ENCODE results near the gene ANKZF1.
A peak's percentile ranks its signal among the peaks of the same experiment; 100 is the strongest.

Gene ANKZF1

DNA sequence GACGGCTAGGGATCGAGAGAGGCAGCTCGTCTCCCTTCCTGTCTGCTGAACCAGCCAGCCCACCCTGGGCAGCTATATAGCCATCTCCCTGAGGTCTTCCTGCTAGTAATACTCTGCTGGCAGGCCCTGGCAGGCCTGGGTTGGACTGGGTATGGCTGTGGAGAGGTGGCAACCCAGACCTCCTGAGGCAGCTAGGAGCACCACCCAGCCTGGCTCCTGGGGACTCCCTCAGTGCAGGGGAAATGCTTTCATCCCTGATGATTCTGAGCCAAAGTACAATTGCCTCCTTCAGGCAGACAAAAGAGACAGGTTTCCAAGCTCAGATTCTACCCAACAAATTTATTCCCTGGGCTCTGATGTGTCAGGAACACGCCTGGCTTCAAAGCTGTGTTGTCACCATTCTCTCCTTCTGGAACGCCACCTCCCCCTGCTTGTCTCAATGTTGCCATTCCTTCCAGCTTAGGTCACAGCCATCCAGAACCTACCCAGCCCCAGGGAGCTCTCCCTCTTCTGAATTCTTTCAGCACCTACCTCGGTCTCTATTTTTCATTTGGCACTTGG is 44.8 kb downstream of the ANKZF1 start:
- Histone ChIP-seq H3K9ac (ENCODE audit: low read length) (no peak overlapping the region), H3K36me3 (ENCODE audit: control insufficient read depth, insufficient read depth, low read length) (no peaks in the 10 kb centered on the region), H3K9me3 (ENCODE audit: control insufficient read depth, low read length) (no peaks in the 10 kb centered on the region), H3K4me3 (ENCODE audit: low read length) (no peak overlapping the region), H3K4me1 (ENCODE audit: control insufficient read depth, insufficient read depth, low read length) (peaks cover 22% of the 10 kb centered on the region), H3K27me3 (ENCODE audit: control insufficient read depth, insufficient read depth, low read length) (peaks cover 4% of the 10 kb centered on the region)

DNA sequence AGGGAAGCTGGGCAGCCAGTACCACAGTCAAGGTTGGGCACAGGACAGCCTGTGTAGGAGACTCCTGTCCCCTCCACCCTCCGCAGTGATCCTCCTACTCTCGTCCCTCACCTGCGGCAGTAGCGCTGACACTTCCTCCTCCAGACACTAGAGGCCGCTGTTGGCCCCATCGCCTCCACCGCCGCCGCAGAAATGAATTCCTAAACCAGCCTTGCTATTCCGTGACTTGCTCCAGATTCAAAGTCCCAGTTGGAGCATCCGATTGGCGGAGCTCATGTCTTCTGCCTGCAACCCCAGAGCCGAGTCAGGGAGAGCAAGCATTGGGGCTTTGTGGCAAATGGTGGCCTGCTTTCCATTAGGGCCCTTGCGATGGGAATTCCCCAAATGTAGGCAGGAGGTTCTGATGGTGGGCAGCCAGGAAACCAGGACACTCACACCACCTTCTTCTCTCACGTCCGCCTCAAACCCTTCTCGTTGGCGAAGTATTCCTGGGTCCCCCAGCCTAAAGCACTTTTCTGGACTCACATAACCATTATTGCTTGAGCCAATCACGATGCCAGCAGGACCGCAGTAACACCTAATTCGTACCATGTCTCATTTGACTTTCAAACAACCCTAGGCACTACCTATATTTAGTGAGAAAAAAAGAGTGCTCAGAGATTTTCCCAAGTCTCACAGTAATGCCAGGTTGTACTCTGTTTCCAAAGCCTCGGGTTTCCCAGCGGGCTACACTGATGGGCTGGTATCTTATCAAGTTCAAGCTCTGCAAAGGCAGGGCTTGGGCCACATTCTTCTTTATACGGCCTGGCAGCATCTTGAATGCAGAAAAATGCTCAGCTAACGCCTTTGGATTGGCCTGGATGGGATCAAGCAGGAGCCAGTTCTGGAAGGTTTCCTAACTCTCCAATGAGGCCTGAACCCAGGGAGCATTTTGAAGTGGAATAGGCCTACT is 48.4 kb downstream of the ANKZF1 start:
- H3K4me3 ChIP-seq (ENCODE audit: low read length): peak overlapping the region; percentile 58
- no peaks in the 10 kb centered on the region for H3K27me3 ChIP-seq (ENCODE audit: control insufficient read depth, insufficient read depth, low read length)
- H3K36me3 ChIP-seq (ENCODE audit: control insufficient read depth, insufficient read depth, low read length): no peaks in the 10 kb centered on the region
- no peaks in the 10 kb centered on the region for H3K9me3 ChIP-seq (ENCODE audit: control insufficient read depth, low read length)
- H3K9ac ChIP-seq (ENCODE audit: low read length): peak overlapping the region; percentile 88
- peaks cover 25% of the 10 kb centered on the region for H3K4me1 ChIP-seq (ENCODE audit: control insufficient read depth, insufficient read depth, low read length)

- Histone ChIP-seq H3K9me3 (ENCODE audit: control insufficient read depth, low read length) (no peaks in the 10 kb centered on the region), H3K36me3 (ENCODE audit: control insufficient read depth, insufficient read depth, low read length) (no peaks in the 10 kb centered on the region), H3K4me3 (ENCODE audit: low read length) (peak overlapping the region; percentile 58), H3K4me1 (ENCODE audit: control insufficient read depth, insufficient read depth, low read length) (peaks cover 25% of the 10 kb centered on the region), H3K27me3 (ENCODE audit: control insufficient read depth, insufficient read depth, low read length) (no peaks in the 10 kb centered on the region), H3K9ac (ENCODE audit: low read length) (peak overlapping the region; percentile 88)
These were observed 49.1 kb downstream of the ANKZF1 start for GRCh38 chr2:219278655-219279150.

GRCh38 chr2:219279151-219279915 is 49.7 kb downstream of the ANKZF1 start, which contains the start of gene DNAJB2:
Gene DNAJB2, plus strand, starts transcription at chr2:219279366. Its CDS starts 468 bp downstream, at chr2:219279834.
- Histone ChIP-seq H3K36me3 (ENCODE audit: control insufficient read depth, insufficient read depth, low read length) (no peaks in the 10 kb centered on the region), H3K9me3 (ENCODE audit: control insufficient read depth, low read length) (no peaks in the 10 kb centered on the region), H3K4me3 (ENCODE audit: low read length) (peak within 1 kb of the TSS; percentile 71), H3K27me3 (ENCODE audit: control insufficient read depth, insufficient read depth, low read length) (no peaks in the 10 kb centered on the region), H3K9ac (ENCODE audit: low read length) (peak within 1 kb of the TSS; percentile 88), H3K4me1 (ENCODE audit: control insufficient read depth, insufficient read depth, low read length) (peaks cover 25% of the 10 kb centered on the region)

- peak overlapping the region; percentile 71 for H3K4me3 ChIP-seq (ENCODE audit: low read length)
- H3K4me1 ChIP-seq (ENCODE audit: control insufficient read depth, insufficient read depth, low read length): peaks cover 27% of the 10 kb centered on the region
- H3K9ac ChIP-seq (ENCODE audit: low read length): peak overlapping the region; percentile 88
- H3K36me3 ChIP-seq (ENCODE audit: control insufficient read depth, insufficient read depth, low read length): no peaks in the 10 kb centered on the region
- H3K27me3 ChIP-seq (ENCODE audit: control insufficient read depth, insufficient read depth, low read length): no peaks in the 10 kb centered on the region
- no peaks in the 10 kb centered on the region for H3K9me3 ChIP-seq (ENCODE audit: control insufficient read depth, low read length)
These were observed 50.4 kb downstream of the ANKZF1 start for GRCh38 chr2:219279916-219280516.

- peaks cover 28% of the 10 kb centered on the region for H3K4me1 ChIP-seq (ENCODE audit: control insufficient read depth, insufficient read depth, low read length)
- H3K9ac ChIP-seq (ENCODE audit: low read length): peak overlapping the region; percentile 88
- no peaks in the 10 kb centered on the region for H3K36me3 ChIP-seq (ENCODE audit: control insufficient read depth, insufficient read depth, low read length)
- H3K4me3 ChIP-seq (ENCODE audit: low read length): no peak overlapping the region
- no peaks in the 10 kb centered on the region for H3K9me3 ChIP-seq (ENCODE audit: control insufficient read depth, low read length)
- no peaks in the 10 kb centered on the region for H3K27me3 ChIP-seq (ENCODE audit: control insufficient read depth, insufficient read depth, low read length)
These were observed 51.0 kb downstream of the ANKZF1 start for GRCh38 chr2:219280651-219281050.

- H3K9me3 ChIP-seq (ENCODE audit: control insufficient read depth, low read length): no peaks in the 10 kb centered on the region
- no peak overlapping the region for H3K9ac ChIP-seq (ENCODE audit: low read length)
- no peaks in the 10 kb centered on the region for H3K27me3 ChIP-seq (ENCODE audit: control insufficient read depth, insufficient read depth, low read length)
- peaks cover 28% of the 10 kb centered on the region for H3K4me1 ChIP-seq (ENCODE audit: control insufficient read depth, insufficient read depth, low read length)
- H3K36me3 ChIP-seq (ENCODE audit: control insufficient read depth, insufficient read depth, low read length): no peaks in the 10 kb centered on the region
- H3K4me3 ChIP-seq (ENCODE audit: low read length): no peak overlapping the region
These were observed 52.0 kb downstream of the ANKZF1 start for GRCh38 chr2:219281588-219281987.

GRCh38 chr2:219282375-219282774 is 52.8 kb downstream of the ANKZF1 start:
- Histone ChIP-seq H3K9me3 (ENCODE audit: control insufficient read depth, low read length) (no peaks in the 10 kb centered on the region), H3K27me3 (ENCODE audit: control insufficient read depth, insufficient read depth, low read length) (no peaks in the 10 kb centered on the region), H3K36me3 (ENCODE audit: control insufficient read depth, insufficient read depth, low read length) (no peaks in the 10 kb centered on the region), H3K9ac (ENCODE audit: low read length) (no peak overlapping the region), H3K4me3 (ENCODE audit: low read length) (no peak overlapping the region), H3K4me1 (ENCODE audit: control insufficient read depth, insufficient read depth, low read length) (peaks cover 27% of the 10 kb centered on the region)

GRCh38 chr2:219282943-219283581 is 53.5 kb downstream of the ANKZF1 start:
- no peak overlapping the region for H3K4me3 ChIP-seq (ENCODE audit: low read length)
- H3K36me3 ChIP-seq (ENCODE audit: control insufficient read depth, insufficient read depth, low read length): no peaks in the 10 kb centered on the region
- H3K4me1 ChIP-seq (ENCODE audit: control insufficient read depth, insufficient read depth, low read length): peaks cover 21% of the 10 kb centered on the region
- no peaks in the 10 kb centered on the region for H3K27me3 ChIP-seq (ENCODE audit: control insufficient read depth, insufficient read depth, low read length)
- no peaks in the 10 kb centered on the region for H3K9me3 ChIP-seq (ENCODE audit: control insufficient read depth, low read length)
- no peak overlapping the region for H3K9ac ChIP-seq (ENCODE audit: low read length)

- Histone ChIP-seq H3K4me1 (ENCODE audit: control insufficient read depth, insufficient read depth, low read length) (peaks cover 16% of the 10 kb centered on the region), H3K4me3 (ENCODE audit: low read length) (no peak overlapping the region), H3K9ac (ENCODE audit: low read length) (no peak overlapping the region), H3K36me3 (ENCODE audit: control insufficient read depth, insufficient read depth, low read length) (no peaks in the 10 kb centered on the region), H3K9me3 (ENCODE audit: control insufficient read depth, low read length) (no peaks in the 10 kb centered on the region), H3K27me3 (ENCODE audit: control insufficient read depth, insufficient read depth, low read length) (no peaks in the 10 kb centered on the region)
These were observed 55.1 kb downstream of the ANKZF1 start for GRCh38 chr2:219284501-219285372.
